IMR-90 (cell line): ENCODE data around the gene F13A1.

Experiments
- CEBPB ChIP-seq: IDR thresholded peaks from 2 replicates; pipeline ENCODE4 v1.6.1; 2012; ENCODE audit warnings: low read depth, low read length, improper control_type of control experiment
- POLR2A ChIP-seq: IDR thresholded peaks from 2 replicates; pipeline ENCODE4 v1.6.1; 2012; ENCODE audit warnings: mild to moderate bottlenecking, low read depth, low read length
- RAD21 ChIP-seq: IDR thresholded peaks from 2 replicates; pipeline ENCODE4 v1.6.1; 2012; ENCODE audit warnings: low read length, improper control_type of control experiment

- no peak for TF ChIP-seq RAD21
- TF ChIP-seq POLR2A: no peak
- no peak for TF ChIP-seq CEBPB
These were observed 120.8 kb downstream of the F13A1 start for GRCh38 chr6:6199678-6200077.
